HepG2 (cell line): ENCODE measurements around the gene SMARCAD1. TPM values are rescaled to one million over a fixed set of nuclear protein-coding genes. Genes with fewer than 3 reads are reported as not detected.
A peak's percentile ranks its signal among the peaks of the same experiment; 100 is the strongest.

Experiments used
- AGO2 ChIP-seq: fragments of 200-400 bp; formaldehyde crosslinking; optimal IDR thresholded peaks from 2 replicates; pipeline ENCODE3; 2017; ENCODE audit warnings: mild to moderate bottlenecking, low read depth, low read length, moderate library complexity
- CHD2 ChIP-seq: IDR thresholded peaks from 2 replicates; pipeline ENCODE4 v1.6.1; 2011; ENCODE audit warnings: low read depth, low read length, improper control_type of control experiment
- GLMP ChIP-seq: sonication (generic); formaldehyde crosslinking; IDR thresholded peaks from 2 replicates; pipeline ENCODE4 v1.9.0; 2021; ENCODE audit warnings: missing genetic modification reagents, mild to moderate bottlenecking, borderline replicate concordance
- HDAC6 ChIP-seq: fragments of 200-600 bp; sonication (generic); IDR thresholded peaks from 2 replicates; pipeline ENCODE4 v1.7.0; 2017; ENCODE audit warnings: mild to moderate bottlenecking, antibody characterized with exemption, low read length, low read depth
- HMGXB4 ChIP-seq, 2 experiments: sonication (generic) in 1 of 2; formaldehyde crosslinking in 1 of 2; IDR thresholded peaks; 2 replicates each; pipeline versions ENCODE4 v1.4.0 to v1.6.1; 2018 to 2020; ENCODE audit warnings: missing genetic modification reagents in 2 of 2, borderline replicate concordance in 1 of 2, low read depth in 1 of 2, mild to moderate bottlenecking in 1 of 2, missing biosample characterization in 1 of 2
- KAT7 ChIP-seq: IDR thresholded peaks from 2 replicates; pipeline ENCODE4 v1.6.1; 2018; ENCODE audit warnings: borderline replicate concordance, missing compliant biosample characterization
- NFYB ChIP-seq: sonication (generic); formaldehyde crosslinking; IDR thresholded peaks from 2 replicates; pipeline ENCODE4 v1.4.0; 2020; ENCODE audit warnings: missing genetic modification reagents
- PRPF4 ChIP-seq: fragments of 200-400 bp; formaldehyde crosslinking; IDR thresholded peaks from 2 replicates; pipeline ENCODE4 v1.6.1; 2016; ENCODE audit warnings: low read length, low read depth; ENCODE audit not compliant: poor library complexity, severe bottlenecking
- RNF219 ChIP-seq: sonication (generic); formaldehyde crosslinking; IDR thresholded peaks from 2 replicates; pipeline ENCODE4 v1.5.0; 2020; ENCODE audit warnings: mild to moderate bottlenecking, missing genetic modification reagents
- SP140L ChIP-seq: sonication (generic); formaldehyde crosslinking; IDR thresholded peaks from 2 replicates; pipeline ENCODE4 v1.4.0; 2020; ENCODE audit warnings: missing genetic modification reagents, borderline replicate concordance
- TOE1 ChIP-seq: sonication (generic); formaldehyde crosslinking; IDR thresholded peaks from 2 replicates; pipeline ENCODE4 v1.4.0; 2020; ENCODE audit warnings: mild to moderate bottlenecking, missing genetic modification reagents
- YEATS2 ChIP-seq: sonication (generic); formaldehyde crosslinking; IDR thresholded peaks from 2 replicates; pipeline ENCODE4 v1.4.0; 2020; ENCODE audit warnings: missing genetic modification reagents, borderline replicate concordance
- ZNF205 ChIP-seq: IDR thresholded peaks from 2 replicates; pipeline ENCODE4 v1.6.1; 2018; ENCODE audit warnings: missing biosample characterization, missing genetic modification reagents
- ZNF383 ChIP-seq: sonication (generic); formaldehyde crosslinking; IDR thresholded peaks from 2 replicates; pipeline ENCODE4 v1.4.0; 2020; ENCODE audit warnings: missing genetic modification reagents, mild to moderate bottlenecking, borderline replicate concordance
- ZNF441 ChIP-seq: sonication (generic); formaldehyde crosslinking; IDR thresholded peaks from 2 replicates; pipeline ENCODE4 v1.7.0; 2021; ENCODE audit warnings: missing genetic modification reagents, borderline replicate concordance
- ZNF512 ChIP-seq: sonication (generic); formaldehyde crosslinking; IDR thresholded peaks from 2 replicates; pipeline ENCODE4 v1.4.0; 2020; ENCODE audit warnings: mild to moderate bottlenecking, missing genetic modification reagents
- ZNF563 ChIP-seq: sonication (generic); formaldehyde crosslinking; IDR thresholded peaks from 2 replicates; pipeline ENCODE4 v1.8.0; 2022; ENCODE audit warnings: mild to moderate bottlenecking, moderate library complexity, missing genetic modification reagents
- ZNF674 ChIP-seq: sonication (generic); formaldehyde crosslinking; IDR thresholded peaks from 2 replicates; pipeline ENCODE4 v1.5.0; 2020; ENCODE audit warnings: low read depth, mild to moderate bottlenecking, missing genetic modification reagents
- ZNF777 ChIP-seq: sonication (generic); formaldehyde crosslinking; IDR thresholded peaks from 2 replicates; pipeline ENCODE4 v1.4.0; 2020; ENCODE audit warnings: missing genetic modification reagents
- ZNF816 ChIP-seq: sonication (generic); formaldehyde crosslinking; IDR thresholded peaks from 2 replicates; pipeline ENCODE4 v1.8.0; 2022; ENCODE audit warnings: missing genetic modification reagents, mild to moderate bottlenecking, borderline replicate concordance
- ZSCAN22 ChIP-seq: sonication (generic); formaldehyde crosslinking; IDR thresholded peaks from 2 replicates; pipeline ENCODE4 v1.4.0; 2020; ENCODE audit warnings: mild to moderate bottlenecking, missing genetic modification reagents
- polyA plus RNA-seq, 8 experiments: library from polyadenylated mRNA; depleted of rRNA in 3 of 8; stranded (reverse) in 7 of 8; unstranded in 1 of 8; fragments of >200 nt; fragmentation: Illumina TruSeq in 4 of 8; extraction: Trizol in 4 of 8; gene quantifications; 2 replicates each; pipeline versions ENCODE4 v1.2.1 to v1.2.3, GENCODE V29; 2011 to 2016; ENCODE audit warnings: low read depth in 4 of 8, missing spikeins in 1 of 8, mixed read lengths in 1 of 8; ENCODE audit not compliant: insufficient read depth in 1 of 8
- total RNA-seq, 5 experiments: library from RNA; depleted of rRNA; stranded (reverse); fragments of >200 nt; fragmentation: Illumina TruSeq; extraction: Trizol; gene quantifications; 2 replicates each; pipeline ENCODE4 v1.2.3, GENCODE V29; 2016; ENCODE audit warnings: low read depth in 1 of 5

The SMARCAD1 gene
- total and polyA plus RNA-seq, 2 of the 13 experiments (the other 11 are each of a cell fraction or from before 2014, with no cell fraction given) = 18.2 to 35.9 TPM

- TF ChIP-seq AGO2 = peak; percentile 83
- TF ChIP-seq ZNF563 (CRISPR knock-in tag) = peak; percentile 89
- peak; percentile 54 for TF ChIP-seq NFYB (CRISPR knock-in tag)
- peak; percentile 88; the same call in 1 of the 2 replicates for TF ChIP-seq SP140L (CRISPR knock-in tag)
- TF ChIP-seq YEATS2 (CRISPR knock-in tag) = peak; percentile 93
- no peak for TF ChIP-seq ZNF674 (CRISPR knock-in tag)
- no peak for TF ChIP-seq ZNF383 (CRISPR knock-in tag)
- peak; percentile 78 to 88 for TF ChIP-seq HMGXB4 (CRISPR knock-in tag; IDR thresholded peaks at IDR 0.05; ENCODE audit: borderline replicate concordance in 1 of 2, low read depth in 1 of 2)
- TF ChIP-seq ZNF512 = no peak
- no peak for TF ChIP-seq HDAC6
- TF ChIP-seq ZNF205 (CRISPR knock-in tag) = peak; percentile 81; the same call in 1 of the 2 replicates
- TF ChIP-seq PRPF4 = no peak
- TF ChIP-seq GLMP (CRISPR knock-in tag) = no peak
- TF ChIP-seq KAT7 (CRISPR knock-in tag) = peak; percentile 65; the same call in 1 of the 2 replicates
- peak; percentile 95 for TF ChIP-seq RNF219
- TF ChIP-seq ZNF816 = peak; percentile 28; the same call in 1 of the 2 replicates
- TF ChIP-seq ZSCAN22 (CRISPR knock-in tag) = no peak
- TF ChIP-seq CHD2 = peak; percentile 93
- TF ChIP-seq TOE1 (CRISPR knock-in tag) = peak; percentile 40; the same call in 1 of the 2 replicates
- TF ChIP-seq ZNF441 (CRISPR knock-in tag) = no peak; the same call in 1 of the 2 replicates
- no peak; the same call in 1 of the 2 replicates for TF ChIP-seq ZNF777
Measured at GRCh38 chr4:94207469-94208224, at the start of gene SMARCAD1 (continued).
